ENCODE data around the gene MAD2L1BP. TPM values are rescaled to one million over a fixed set of nuclear protein-coding genes. Genes with fewer than 3 reads are reported as not detected.

Gene MAD2L1BP
- total RNA-seq, 6 experiments from 2014 or later = 23.6 to 26.7 (median 26.4) TPM

DNA sequence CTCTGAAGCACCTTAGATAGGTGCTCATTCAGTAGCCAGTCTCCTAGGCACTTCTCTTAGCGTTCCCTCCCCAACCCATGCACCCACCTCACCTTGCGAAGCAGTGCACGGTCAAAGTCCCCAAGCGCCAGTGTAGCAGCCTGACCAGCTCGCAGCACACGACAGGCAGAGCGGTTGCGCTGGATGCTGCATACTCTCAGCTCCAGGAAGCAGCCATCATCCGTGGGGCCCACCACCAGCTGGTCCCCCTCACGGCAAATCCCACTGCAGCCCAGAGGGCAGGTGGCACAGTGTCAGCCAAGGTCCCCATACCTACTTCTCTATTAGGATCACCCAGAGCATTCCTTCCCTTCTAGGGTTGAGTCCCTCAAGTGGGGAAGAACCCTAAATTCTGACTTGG is 13.1 kb upstream of the MAD2L1BP start:
- Mint-ChIP-seq H3K36me3 (ENCODE audit: low read depth) (peaks cover 49% of the 10 kb centered on the region), H3K27me3 (ENCODE audit: insufficient read depth) (peaks cover 6% of the 10 kb centered on the region; the same call in 1 of the 2 replicates), H3K27ac (no peak overlapping the region), H3K9me3 (no peaks in the 10 kb centered on the region), H3K4me1 (ENCODE audit: low read depth) (peaks cover 14% of the 10 kb centered on the region), H3K4me3 (no peak overlapping the region)
- TF ChIP-seq, protein P1, sequence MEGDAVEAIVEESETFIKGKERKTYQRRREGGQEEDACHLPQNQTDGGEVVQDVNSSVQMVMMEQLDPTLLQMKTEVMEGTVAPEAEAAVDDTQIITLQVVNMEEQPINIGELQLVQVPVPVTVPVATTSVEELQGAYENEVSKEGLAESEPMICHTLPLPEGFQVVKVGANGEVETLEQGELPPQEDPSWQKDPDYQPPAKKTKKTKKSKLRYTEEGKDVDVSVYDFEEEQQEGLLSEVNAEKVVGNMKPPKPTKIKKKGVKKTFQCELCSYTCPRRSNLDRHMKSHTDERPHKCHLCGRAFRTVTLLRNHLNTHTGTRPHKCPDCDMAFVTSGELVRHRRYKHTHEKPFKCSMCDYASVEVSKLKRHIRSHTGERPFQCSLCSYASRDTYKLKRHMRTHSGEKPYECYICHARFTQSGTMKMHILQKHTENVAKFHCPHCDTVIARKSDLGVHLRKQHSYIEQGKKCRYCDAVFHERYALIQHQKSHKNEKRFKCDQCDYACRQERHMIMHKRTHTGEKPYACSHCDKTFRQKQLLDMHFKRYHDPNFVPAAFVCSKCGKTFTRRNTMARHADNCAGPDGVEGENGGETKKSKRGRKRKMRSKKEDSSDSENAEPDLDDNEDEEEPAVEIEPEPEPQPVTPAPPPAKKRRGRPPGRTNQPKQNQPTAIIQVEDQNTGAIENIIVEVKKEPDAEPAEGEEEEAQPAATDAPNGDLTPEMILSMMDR (IDR thresholded peaks at IDR 0.05) = no peak
- no peak for DNase-seq

DNA sequence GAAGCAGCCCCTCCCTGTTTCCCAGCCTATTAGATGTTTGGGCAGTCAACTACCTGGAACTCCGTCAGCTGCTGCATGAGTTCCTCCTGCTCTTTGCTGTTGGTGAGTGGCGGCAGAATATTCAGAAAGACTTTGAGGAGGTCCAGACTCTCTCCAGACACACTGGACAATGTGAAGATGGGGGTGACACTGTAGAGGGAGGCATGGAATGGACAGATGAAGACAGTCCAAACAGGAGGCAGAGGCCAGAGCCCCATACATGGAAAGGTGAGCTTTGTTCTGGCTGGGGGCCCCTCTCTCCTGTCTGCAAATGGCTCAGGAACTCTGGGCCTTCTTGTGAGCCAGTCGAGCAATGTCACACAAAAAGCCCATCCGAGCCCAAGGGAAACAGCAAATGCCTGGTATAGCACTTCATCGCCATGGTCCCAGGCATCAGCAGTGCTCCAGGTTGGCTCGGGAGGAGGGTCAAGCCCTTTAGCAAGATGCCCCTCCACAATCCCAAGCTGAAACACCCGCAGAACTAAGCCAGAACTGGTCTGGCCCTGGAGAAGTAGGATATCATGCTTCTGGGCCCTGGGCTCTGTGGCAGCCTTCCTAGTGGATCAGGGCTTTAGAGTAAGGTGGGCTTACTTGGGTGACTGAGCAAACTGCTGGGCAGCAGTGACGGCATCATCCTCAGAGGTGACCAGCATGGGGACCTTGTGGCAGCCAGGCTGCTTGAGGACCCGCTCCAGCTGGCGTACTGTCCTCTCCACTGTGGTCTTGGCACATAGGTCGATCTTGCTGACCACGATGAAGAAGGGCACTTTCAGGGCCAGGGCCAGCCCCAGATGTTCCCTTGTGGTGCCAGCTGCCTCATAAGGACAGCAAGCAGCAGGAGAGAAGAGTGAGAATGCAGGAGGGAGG is 11.5 kb upstream of the MAD2L1BP start:
- DNase-seq = no peak
- peaks cover 49% of the 10 kb centered on the region for H3K36me3 Mint-ChIP-seq (ENCODE audit: low read depth)
- H3K27ac Mint-ChIP-seq = no peak overlapping the region; the same call in 1 of the 2 replicates
- no peaks in the 10 kb centered on the region for H3K9me3 Mint-ChIP-seq
- H3K4me1 Mint-ChIP-seq (ENCODE audit: low read depth) = peaks cover 24% of the 10 kb centered on the region
- TF ChIP-seq, protein P1 (IDR thresholded peaks at IDR 0.05) = no peak
- peaks cover 9% of the 10 kb centered on the region for H3K27me3 Mint-ChIP-seq (ENCODE audit: insufficient read depth)
- H3K4me3 Mint-ChIP-seq = no peak overlapping the region

DNA sequence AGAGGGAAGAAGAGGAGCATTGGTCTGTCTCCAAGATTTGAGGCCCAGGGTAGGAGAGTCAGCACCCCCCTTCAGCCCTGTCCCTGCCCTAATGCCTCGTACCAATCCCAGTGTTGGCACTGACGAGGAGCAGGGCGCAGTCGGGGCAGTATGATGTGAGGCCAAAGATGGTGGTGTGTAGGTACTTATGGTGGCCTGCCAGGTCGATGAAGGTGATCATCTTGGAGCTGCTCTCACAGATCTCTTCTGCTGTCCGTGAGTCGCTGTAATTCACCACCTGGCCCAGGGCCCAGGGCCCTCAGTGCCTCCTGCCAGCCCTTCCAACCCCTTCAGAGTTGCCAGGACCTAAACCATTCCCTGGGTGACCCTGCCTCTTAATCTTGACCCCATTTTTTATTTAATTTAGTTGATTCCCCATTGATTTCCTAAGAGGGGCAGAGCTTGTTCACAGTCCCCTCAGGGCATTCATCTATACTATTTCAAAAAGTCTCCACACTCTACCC is 10.8 kb upstream of the MAD2L1BP start:
- peaks cover 25% of the 10 kb centered on the region for H3K4me1 Mint-ChIP-seq (ENCODE audit: low read depth)
- peak overlapping the region; percentile 26 for H3K27ac Mint-ChIP-seq
- H3K9me3 Mint-ChIP-seq = no peaks in the 10 kb centered on the region
- TF ChIP-seq, protein P1 (IDR thresholded peaks at IDR 0.05) = no peak
- H3K27me3 Mint-ChIP-seq (ENCODE audit: insufficient read depth) = peaks cover 9% of the 10 kb centered on the region
- DNase-seq = no peak
- H3K36me3 Mint-ChIP-seq (ENCODE audit: low read depth) = peaks cover 49% of the 10 kb centered on the region
- no peak overlapping the region for H3K4me3 Mint-ChIP-seq

DNA sequence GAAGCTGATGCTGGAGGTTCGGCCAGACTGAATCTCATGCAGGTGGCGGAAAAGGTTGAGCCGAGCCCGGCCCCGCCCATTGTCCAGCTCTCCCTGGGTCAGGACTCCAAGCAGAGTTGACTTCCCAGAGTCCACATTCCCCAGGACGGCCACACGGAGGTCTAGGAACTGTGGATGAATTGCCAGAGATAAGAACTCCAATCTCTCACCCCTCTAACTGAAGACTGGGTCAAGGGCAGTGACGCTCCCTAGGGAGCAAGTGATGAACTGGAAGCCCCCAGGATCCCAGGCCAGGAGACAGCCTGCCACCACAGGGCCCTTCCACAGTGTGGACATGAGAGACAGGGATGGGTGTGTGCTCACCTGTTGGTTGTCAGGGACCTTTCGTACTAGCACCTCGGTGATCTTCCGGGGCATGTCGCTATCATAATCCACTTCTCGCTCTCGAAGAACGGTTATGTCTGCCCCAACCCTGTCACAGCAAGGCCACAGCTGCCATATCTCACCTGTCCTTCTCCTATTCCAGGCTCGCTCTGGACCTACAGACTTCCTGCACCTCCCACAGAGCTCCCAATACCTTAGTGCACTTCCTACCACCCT is 10.1 kb upstream of the MAD2L1BP start:
- Mint-ChIP-seq H3K27me3 (ENCODE audit: insufficient read depth) (peaks cover 14% of the 10 kb centered on the region), H3K27ac (peak overlapping the region; percentile 97), H3K36me3 (ENCODE audit: low read depth) (peaks cover 45% of the 10 kb centered on the region), H3K9me3 (no peaks in the 10 kb centered on the region), H3K4me1 (ENCODE audit: low read depth) (peaks cover 31% of the 10 kb centered on the region), H3K4me3 (no peak overlapping the region)
- TF ChIP-seq, protein P1 (IDR thresholded peaks at IDR 0.05) = no peak
- DNase-seq = no peak

DNA sequence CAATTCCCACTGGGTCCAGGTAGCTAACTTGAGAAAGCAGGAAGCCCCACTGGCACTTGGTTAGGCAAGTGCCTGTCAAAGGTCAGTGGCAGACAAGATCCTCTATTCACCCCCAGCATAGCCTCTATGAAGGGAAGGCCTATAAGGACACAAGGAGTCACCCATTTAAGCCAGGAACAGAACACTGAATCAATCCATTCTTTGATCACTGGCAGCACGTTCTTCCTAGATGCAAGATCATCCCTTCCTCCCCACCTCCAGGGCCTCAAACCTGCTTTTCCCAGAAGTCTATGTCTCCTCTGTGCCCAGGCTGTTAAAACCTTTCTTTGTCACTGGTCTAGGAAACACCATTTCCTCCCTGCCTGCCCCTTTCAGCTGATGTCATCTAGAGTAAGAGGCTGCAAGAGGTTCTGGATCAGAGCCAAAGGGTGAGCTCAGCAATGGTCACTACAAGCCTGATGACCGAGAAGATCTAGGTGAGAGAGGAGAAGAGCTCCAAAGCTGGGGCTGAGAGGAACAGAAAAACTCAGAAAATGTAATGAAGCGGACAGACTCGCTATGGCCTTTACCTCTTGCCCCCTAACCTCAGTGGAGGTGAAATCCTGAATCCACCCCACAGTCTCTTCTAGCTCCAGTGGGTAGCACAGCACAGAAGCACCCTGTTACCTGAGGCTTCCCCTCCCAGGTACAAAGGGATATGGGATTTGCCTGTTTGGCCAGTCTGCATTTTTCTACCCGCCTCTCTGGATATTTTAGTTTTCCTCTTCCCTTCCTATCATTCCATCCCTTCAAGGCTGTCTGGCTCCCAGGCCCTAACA is 8.4 kb upstream of the MAD2L1BP start:
- Mint-ChIP-seq H3K4me3 (peak overlapping the region; percentile 98), H3K27ac (peak overlapping the region; percentile 97), H3K27me3 (ENCODE audit: insufficient read depth) (peaks cover 9% of the 10 kb centered on the region), H3K36me3 (ENCODE audit: low read depth) (peaks cover 40% of the 10 kb centered on the region), H3K9me3 (no peaks in the 10 kb centered on the region), H3K4me1 (ENCODE audit: low read depth) (peaks cover 38% of the 10 kb centered on the region)
- peak; percentile 97 for DNase-seq
- TF ChIP-seq, protein P1 (IDR thresholded peaks at IDR 0.05) = no peak

Data from HFFc6 (cell line).